GM12865 (cell line): Measurements from ENCODE around the gene CCL19.

Experiments used
- DNase-seq: peaks from one replicate; pipeline ENCODE4 v3.0.0; 2010; ENCODE audit warnings: low read depth
- H3K4me3 ChIP-seq: 2 replicates; pipeline ENCODE4 v1.5.1; 2011; ENCODE audit warnings: mild to moderate bottlenecking, low read depth, low read length, control low read depth
- CTCF ChIP-seq: IDR thresholded peaks from 2 replicates; pipeline ENCODE4 v1.5.1; 2011; ENCODE audit warnings: low read length, control low read depth, low read depth, inconsistent platforms; ENCODE audit not compliant: insufficient read depth; ENCODE audit errors: missing control alignments

Gene CCL19

DNA sequence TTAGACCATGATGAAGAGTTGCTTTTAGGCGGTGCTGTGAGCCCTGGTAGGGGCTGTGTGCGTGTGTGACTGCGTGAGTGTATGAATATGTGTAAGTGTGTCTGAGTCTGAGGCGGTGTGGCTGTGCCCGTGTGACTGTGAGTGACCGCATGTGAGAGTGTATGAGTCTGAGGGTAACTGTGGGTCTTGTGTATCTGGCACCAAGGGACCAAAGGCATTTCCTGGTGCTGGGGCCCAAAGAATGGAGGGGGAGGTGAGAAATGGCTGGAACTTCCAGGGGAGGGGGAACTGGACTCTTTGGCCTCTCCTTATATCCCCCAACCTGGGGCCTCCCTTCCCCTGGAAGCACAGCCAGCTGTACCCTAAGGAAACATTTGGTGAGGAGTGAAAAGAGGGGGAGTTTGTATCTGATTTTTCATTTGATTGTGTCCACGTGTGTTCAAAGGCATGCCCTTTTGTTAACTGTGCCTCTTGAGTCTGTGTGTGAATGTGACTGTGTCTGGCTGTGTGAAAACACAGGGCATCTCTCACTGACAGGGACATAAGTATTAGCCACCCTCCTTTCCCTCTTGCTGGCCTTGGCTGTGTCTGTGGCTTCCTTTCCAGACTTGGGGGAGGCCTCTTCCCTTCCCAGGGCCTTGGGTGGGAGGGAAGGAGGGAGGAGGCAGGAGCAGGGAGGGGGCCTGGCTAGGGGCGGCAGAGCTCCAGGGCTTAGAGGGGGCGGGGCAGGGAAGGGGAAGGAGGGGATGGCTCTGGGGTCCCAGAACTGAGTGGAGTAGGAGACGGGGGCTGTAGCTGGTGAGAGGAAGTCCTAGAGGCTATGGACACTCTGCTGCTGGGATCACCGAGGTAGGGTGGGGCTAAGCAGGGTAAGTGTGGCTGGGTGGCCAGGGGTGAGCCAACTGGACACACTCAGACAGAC, 37.7 kb downstream of the CCL19 start:
- TF ChIP-seq CTCF = no peak
- DNase-seq = no peak
- no peak overlapping the region for H3K4me3 ChIP-seq

DNA sequence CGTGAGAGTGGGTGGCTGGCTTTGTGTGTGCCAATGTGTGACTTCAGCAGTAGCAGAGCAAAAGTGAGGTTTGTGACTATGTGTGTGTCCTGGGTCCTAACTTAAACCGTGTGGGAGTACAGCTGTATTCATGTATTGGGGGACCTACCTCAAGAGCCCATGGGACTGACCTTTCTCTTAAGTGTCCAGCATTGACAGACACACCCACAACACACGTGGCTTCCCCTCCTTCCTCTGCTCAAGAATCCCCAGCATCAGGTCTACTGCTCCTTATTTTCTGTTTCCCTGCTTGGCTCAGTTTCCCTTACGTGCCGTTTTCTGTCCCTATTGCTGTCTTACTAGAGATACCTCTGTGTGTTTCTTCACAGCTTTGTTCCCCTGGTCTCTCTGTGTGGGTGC, 38.5 kb downstream of the CCL19 start:
- TF ChIP-seq CTCF = no peak
- peak overlapping the region; percentile 25 for H3K4me3 ChIP-seq
- no peak for DNase-seq

GRCh38 chr9:34651876-34652601, 39.0 kb downstream of the CCL19 start, which contains the start of gene IL11RA:
IL11RA (plus strand) TSS chr9:34652185; CDS start chr9:34655218, 3,033 bp downstream.
- peak within 1 kb of the TSS; percentile 25 for H3K4me3 ChIP-seq
- no peak for TF ChIP-seq CTCF
- peak; percentile 76 for DNase-seq

DNA sequence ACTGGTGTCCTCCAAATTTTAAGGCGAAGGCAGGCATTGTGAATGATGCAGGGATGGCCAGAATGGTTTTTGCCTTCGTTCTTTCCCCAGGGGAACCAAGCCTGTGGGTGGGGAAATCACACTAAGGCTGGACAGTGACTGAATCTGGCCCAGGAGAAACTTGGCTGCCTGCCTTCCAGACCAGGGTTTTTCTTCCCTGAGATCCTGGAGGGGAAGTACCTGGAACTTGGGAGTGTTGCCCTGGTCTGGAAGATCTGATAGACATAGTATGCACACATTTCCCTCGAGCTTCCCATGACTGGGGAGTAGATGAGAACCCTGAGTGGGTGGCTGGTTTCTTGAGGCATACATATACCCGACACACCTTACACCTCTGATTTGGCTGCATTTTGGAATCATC, 39.8 kb downstream of the CCL19 start:
- TF ChIP-seq CTCF = no peak
- no peak overlapping the region for H3K4me3 ChIP-seq
- DNase-seq = no peak

DNA sequence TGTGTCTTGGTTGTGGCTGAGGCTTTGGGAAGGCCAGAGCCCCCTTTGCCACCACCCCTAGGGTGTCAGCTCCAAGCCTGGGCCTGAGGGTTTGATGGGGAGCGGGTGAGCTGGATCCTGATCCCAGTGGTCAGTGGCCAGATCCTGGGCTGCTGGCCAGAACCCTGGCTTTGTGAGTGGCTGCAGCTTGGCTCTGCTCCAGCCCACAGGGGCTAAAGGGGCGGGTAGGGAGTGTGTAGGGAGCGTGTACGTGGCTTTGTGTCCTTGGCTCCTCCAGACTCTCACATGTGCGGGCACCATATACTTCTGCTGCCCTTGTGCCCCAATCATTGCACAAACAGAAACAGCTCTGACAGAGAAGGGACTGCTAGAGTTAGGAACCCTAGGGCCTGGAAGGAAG, 40.3 kb downstream of the CCL19 start:
- no peak for TF ChIP-seq CTCF
- DNase-seq = no peak
- H3K4me3 ChIP-seq = no peak overlapping the region

DNA sequence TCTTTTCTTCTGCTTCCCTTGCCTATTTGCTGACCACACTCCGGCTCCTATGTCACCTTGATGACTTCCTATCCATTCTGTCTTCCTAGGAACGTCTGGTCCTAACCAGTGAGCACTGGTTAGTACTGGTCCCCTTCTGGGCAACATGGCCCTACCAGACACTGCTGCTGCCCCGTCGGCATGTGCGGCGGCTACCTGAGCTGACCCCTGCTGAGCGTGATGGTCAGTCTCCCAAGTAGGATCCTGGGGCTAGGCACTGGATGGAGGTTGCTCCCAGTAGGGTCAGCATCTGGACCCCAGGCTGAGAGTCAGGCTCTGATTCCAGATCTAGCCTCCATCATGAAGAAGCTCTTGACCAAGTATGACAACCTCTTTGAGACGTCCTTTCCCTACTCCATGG, 42.4 kb downstream of the CCL19 start:
- no peak for DNase-seq
- no peak for TF ChIP-seq CTCF
- no peak overlapping the region for H3K4me3 ChIP-seq
